ENCODE data around the gene DPP4.

Gene DPP4

DNA sequence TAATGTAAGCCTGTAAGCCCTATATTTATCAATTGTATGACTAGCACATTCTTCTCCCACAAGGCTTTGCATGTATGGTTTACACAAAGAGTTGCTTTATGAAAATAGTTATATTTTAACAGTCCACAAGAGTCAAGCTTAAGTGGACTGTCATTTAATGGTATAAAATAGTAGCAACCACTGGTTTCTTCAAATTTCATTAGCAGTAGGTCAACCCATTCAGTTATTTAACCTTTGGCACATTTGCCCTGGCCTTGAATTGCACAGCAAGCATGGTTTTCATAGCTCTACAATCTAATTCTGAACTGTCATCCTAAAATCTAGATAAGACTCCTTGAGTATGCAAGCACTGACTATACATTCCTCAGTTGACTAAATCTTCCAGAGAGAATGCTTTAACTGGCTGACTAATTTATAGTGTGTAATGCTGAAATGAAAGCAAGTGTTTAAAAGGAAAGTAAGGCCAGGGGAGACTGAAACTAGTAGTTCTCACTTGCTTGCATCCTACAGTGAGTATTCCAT lies 1.8 kb downstream of the DPP4 start:
- Histone ChIP-seq H3K4me1 (ENCODE audit: control insufficient read depth, insufficient read depth, low read length, poor library complexity, severe bottlenecking) (peaks cover 20% of the 10 kb centered on the region), H3K9me3 (ENCODE audit: control insufficient read depth, low read length) (no peaks in the 10 kb centered on the region), H3K27ac (ENCODE audit: insufficient read depth, low read length, poor library complexity, severe bottlenecking) (no peak overlapping the region), H3K36me3 (ENCODE audit: control insufficient read depth, insufficient read depth, low read length) (peaks cover 3% of the 10 kb centered on the region), H3K27me3 (replicated peaks; ENCODE audit: control insufficient read depth, insufficient read depth, low read length, poor library complexity, severe bottlenecking) (no peaks in the 10 kb centered on the region), H3K4me3 (ENCODE audit: insufficient read depth, low read depth, low read length, poor library complexity, severe bottlenecking) (peak overlapping the region; percentile 100)
- no peak for DNase-seq

DNA sequence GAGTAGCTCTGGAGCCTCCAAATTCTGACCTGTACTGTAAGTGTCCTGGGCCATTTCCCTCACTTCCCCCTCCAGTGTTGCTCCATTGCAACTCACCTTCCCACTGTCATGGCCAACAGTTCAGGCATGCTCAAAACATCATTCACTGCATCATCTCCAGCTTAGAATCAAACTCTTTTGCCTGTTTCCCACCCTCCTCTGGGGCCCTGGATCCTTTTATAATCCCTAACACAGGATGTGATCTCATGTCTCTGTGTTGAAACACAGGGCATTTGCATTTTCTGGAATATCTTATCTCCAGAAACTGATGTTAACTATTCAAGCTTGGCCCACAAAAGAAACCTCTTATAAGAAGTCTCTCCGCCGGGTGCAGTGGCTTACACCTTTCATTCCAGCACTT lies 3.0 kb downstream of the DPP4 start:
- H3K4me1 ChIP-seq (ENCODE audit: control insufficient read depth, insufficient read depth, low read length, poor library complexity, severe bottlenecking): peaks cover 20% of the 10 kb centered on the region
- peaks cover 3% of the 10 kb centered on the region for H3K36me3 ChIP-seq (ENCODE audit: control insufficient read depth, insufficient read depth, low read length)
- DNase-seq: no peak
- H3K4me3 ChIP-seq (ENCODE audit: insufficient read depth, low read depth, low read length, poor library complexity, severe bottlenecking): no peak overlapping the region
- no peak overlapping the region for H3K27ac ChIP-seq (ENCODE audit: insufficient read depth, low read length, poor library complexity, severe bottlenecking)
- no peaks in the 10 kb centered on the region for H3K27me3 ChIP-seq (replicated peaks; ENCODE audit: control insufficient read depth, insufficient read depth, low read length, poor library complexity, severe bottlenecking)
- H3K9me3 ChIP-seq (ENCODE audit: control insufficient read depth, low read length): no peaks in the 10 kb centered on the region

DNA sequence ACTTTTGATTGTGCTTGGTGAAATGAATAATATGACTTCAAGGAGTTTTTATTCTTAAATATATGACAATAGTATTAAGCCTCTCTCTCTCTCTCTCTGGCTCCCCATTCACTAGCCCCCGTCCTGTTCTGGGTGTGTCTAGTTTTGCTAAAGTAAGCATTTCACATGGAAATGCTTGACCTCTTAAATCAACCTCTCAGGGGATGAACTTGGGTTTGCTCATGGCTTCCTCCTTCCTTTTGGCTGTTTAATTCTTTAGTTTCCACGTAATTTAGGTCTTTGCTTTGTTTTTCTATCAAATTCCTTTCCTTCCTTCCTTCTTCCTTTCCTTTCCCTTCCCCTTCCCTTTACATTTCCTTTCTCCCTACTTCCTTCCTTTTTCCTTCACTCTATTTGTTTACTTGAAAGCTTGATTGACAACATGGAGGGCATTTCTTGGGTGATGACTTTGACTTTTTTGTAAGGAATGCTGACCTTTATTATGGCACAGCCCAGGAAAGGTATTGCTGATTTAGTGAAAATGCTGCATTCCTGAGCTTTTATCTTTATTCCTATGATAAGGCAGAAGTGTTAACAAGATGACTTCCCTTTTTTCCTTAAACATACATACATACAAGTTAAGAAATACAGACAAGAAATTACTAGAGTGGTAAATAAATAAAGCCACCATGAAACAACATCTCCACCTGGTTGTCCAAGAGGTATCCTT lies 3.6 kb downstream of the DPP4 start:
- Histone ChIP-seq H3K27ac (ENCODE audit: insufficient read depth, low read length, poor library complexity, severe bottlenecking) (no peak overlapping the region), H3K4me3 (ENCODE audit: insufficient read depth, low read depth, low read length, poor library complexity, severe bottlenecking) (no peak overlapping the region), H3K9me3 (ENCODE audit: control insufficient read depth, low read length) (no peaks in the 10 kb centered on the region), H3K27me3 (replicated peaks; ENCODE audit: control insufficient read depth, insufficient read depth, low read length, poor library complexity, severe bottlenecking) (no peaks in the 10 kb centered on the region), H3K4me1 (ENCODE audit: control insufficient read depth, insufficient read depth, low read length, poor library complexity, severe bottlenecking) (peaks cover 20% of the 10 kb centered on the region), H3K36me3 (ENCODE audit: control insufficient read depth, insufficient read depth, low read length) (peaks cover 3% of the 10 kb centered on the region)
- DNase-seq: no peak

DNA sequence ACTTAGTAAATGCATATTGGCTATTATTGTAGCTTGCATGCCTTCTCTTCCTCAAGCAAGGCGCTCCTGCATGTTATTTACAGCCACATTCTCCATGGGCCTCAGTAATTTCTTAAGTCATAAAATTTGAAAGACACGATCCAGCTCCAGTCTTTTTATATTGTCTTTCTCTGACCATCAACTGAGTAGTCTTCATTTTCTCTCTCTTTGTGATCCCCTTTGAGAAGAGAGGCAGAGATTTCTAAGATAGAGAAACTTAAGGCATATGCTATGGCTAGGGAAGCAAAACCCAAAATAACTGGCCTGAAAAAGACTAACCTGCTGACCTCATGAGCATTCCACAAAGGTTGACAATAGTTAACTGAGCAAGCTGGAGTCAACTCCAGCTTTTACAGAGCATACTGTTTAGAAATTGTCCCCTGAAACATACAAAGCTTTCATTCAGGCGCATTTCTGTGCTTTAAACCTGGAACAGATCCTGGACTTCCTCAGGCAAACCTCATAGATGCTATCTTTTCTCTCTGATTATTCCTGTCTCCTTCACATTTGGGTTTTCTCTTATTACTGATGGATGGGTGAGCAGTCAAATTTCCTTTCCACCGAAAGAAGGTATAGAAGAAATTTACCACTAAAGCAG lies 4.6 kb downstream of the DPP4 start:
- no peaks in the 10 kb centered on the region for H3K9me3 ChIP-seq (ENCODE audit: control insufficient read depth, low read length)
- H3K4me1 ChIP-seq (ENCODE audit: control insufficient read depth, insufficient read depth, low read length, poor library complexity, severe bottlenecking): peaks cover 18% of the 10 kb centered on the region
- peaks cover 3% of the 10 kb centered on the region for H3K36me3 ChIP-seq (ENCODE audit: control insufficient read depth, insufficient read depth, low read length)
- H3K27me3 ChIP-seq (replicated peaks; ENCODE audit: control insufficient read depth, insufficient read depth, low read length, poor library complexity, severe bottlenecking): no peaks in the 10 kb centered on the region
- no peak for DNase-seq
- H3K27ac ChIP-seq (ENCODE audit: insufficient read depth, low read length, poor library complexity, severe bottlenecking): no peak overlapping the region
- no peak overlapping the region for H3K4me3 ChIP-seq (ENCODE audit: insufficient read depth, low read depth, low read length, poor library complexity, severe bottlenecking)

DNA sequence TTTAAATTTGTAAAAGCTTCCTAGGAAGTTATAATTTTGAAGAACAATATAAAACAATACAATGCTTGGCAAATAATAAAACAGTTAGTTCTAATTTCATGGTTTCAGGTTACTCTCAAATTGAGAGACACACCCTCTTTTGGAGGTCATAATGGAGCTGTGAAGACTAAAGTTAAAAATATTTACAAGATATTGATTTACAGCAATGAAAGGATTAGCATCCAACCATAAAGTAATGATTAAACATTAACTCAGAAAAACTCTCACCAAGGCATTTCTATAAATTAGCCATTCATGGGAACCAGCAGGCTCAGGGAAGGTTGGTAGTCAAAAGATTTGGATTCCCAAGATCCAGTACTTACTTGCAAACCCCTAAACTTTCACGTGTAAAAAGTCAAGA lies 6.4 kb downstream of the DPP4 start:
- peaks cover 3% of the 10 kb centered on the region for H3K36me3 ChIP-seq (ENCODE audit: control insufficient read depth, insufficient read depth, low read length)
- no peaks in the 10 kb centered on the region for H3K9me3 ChIP-seq (ENCODE audit: control insufficient read depth, low read length)
- H3K4me3 ChIP-seq (ENCODE audit: insufficient read depth, low read depth, low read length, poor library complexity, severe bottlenecking): no peak overlapping the region
- no peak for DNase-seq
- no peak overlapping the region for H3K27ac ChIP-seq (ENCODE audit: insufficient read depth, low read length, poor library complexity, severe bottlenecking)
- H3K27me3 ChIP-seq (replicated peaks; ENCODE audit: control insufficient read depth, insufficient read depth, low read length, poor library complexity, severe bottlenecking): no peaks in the 10 kb centered on the region
- peaks cover 27% of the 10 kb centered on the region for H3K4me1 ChIP-seq (ENCODE audit: control insufficient read depth, insufficient read depth, low read length, poor library complexity, severe bottlenecking)

DNA sequence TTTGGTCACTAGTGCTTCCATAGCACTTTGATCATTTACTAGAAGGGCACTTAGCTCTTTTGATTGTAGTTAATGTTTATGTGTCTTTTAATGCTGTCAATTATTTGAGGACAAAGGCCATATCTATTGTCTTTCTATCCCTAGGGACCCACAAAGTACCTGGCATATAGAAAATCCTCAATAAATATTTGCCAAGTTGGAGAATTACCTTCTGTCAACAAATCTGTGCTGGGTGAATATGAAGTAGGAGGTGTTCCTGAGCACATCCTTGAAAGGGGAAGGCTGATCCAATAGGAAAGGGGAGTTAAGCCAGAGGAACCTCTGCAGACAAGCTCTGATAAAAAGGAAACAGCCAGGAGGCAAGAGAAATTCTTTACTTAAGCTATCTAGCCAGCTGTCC lies 8.2 kb downstream of the DPP4 start:
- H3K9me3 ChIP-seq (ENCODE audit: control insufficient read depth, low read length): no peaks in the 10 kb centered on the region
- no peak overlapping the region for H3K4me3 ChIP-seq (ENCODE audit: insufficient read depth, low read depth, low read length, poor library complexity, severe bottlenecking)
- no peaks in the 10 kb centered on the region for H3K27me3 ChIP-seq (replicated peaks; ENCODE audit: control insufficient read depth, insufficient read depth, low read length, poor library complexity, severe bottlenecking)
- no peak for DNase-seq
- H3K4me1 ChIP-seq (ENCODE audit: control insufficient read depth, insufficient read depth, low read length, poor library complexity, severe bottlenecking): peaks cover 20% of the 10 kb centered on the region
- H3K27ac ChIP-seq (ENCODE audit: insufficient read depth, low read length, poor library complexity, severe bottlenecking): no peak overlapping the region
- peaks cover 3% of the 10 kb centered on the region for H3K36me3 ChIP-seq (ENCODE audit: control insufficient read depth, insufficient read depth, low read length)

DNA sequence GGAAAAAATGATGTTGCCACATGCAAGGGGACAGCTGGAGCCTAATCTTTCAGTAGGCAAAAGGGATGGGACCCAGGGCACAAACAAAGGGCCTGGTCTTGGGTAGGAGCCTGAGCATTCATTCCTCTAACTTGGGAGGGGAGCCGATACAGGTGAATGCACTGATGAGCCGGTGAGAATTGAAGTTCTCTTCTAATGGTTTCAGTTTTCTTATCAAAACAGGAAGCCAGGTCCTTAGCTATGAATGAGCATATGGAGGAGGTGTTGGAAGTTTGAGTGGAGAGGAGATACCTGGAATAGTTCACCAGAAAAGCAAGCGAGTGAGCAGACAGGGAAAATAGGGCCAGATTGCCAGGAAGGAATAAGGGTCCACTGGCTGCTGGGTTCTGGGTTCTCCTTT lies 10.1 kb downstream of the DPP4 start:
- H3K4me1 ChIP-seq (ENCODE audit: control insufficient read depth, insufficient read depth, low read length, poor library complexity, severe bottlenecking): peaks cover 20% of the 10 kb centered on the region
- DNase-seq: no peak
- H3K4me3 ChIP-seq (ENCODE audit: insufficient read depth, low read depth, low read length, poor library complexity, severe bottlenecking): peak overlapping the region; percentile 41
- no peaks in the 10 kb centered on the region for H3K27me3 ChIP-seq (replicated peaks; ENCODE audit: control insufficient read depth, insufficient read depth, low read length, poor library complexity, severe bottlenecking)
- peaks cover 3% of the 10 kb centered on the region for H3K36me3 ChIP-seq (ENCODE audit: control insufficient read depth, insufficient read depth, low read length)
- peak overlapping the region; percentile 63 for H3K27ac ChIP-seq (ENCODE audit: insufficient read depth, low read length, poor library complexity, severe bottlenecking)
- no peaks in the 10 kb centered on the region for H3K9me3 ChIP-seq (ENCODE audit: control insufficient read depth, low read length)

DNA sequence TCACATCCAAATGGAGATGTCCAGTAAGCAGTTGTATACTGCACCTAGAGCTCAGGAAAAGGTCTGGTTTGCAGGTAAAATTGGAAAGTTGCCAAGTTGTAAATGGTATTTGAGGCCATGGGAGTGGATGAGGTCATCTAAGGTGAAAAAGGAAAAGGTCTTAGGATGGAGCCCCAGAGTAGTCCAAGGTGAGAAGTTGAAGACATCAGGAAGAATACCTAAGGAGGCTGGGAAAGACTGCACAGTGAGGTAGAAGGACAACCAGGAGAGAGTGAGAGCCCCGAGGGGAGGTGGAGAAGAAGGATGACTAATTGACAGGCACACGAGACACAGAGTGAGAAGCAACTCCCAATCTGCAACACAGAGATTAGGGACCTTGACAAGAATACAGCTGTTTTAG lies 10.7 kb downstream of the DPP4 start:
- peaks cover 18% of the 10 kb centered on the region for H3K4me1 ChIP-seq (ENCODE audit: control insufficient read depth, insufficient read depth, low read length, poor library complexity, severe bottlenecking)
- no peaks in the 10 kb centered on the region for H3K36me3 ChIP-seq (ENCODE audit: control insufficient read depth, insufficient read depth, low read length)
- no peaks in the 10 kb centered on the region for H3K9me3 ChIP-seq (ENCODE audit: control insufficient read depth, low read length)
- no peak for DNase-seq
- H3K4me3 ChIP-seq (ENCODE audit: insufficient read depth, low read depth, low read length, poor library complexity, severe bottlenecking): peak overlapping the region; percentile 41
- no peaks in the 10 kb centered on the region for H3K27me3 ChIP-seq (replicated peaks; ENCODE audit: control insufficient read depth, insufficient read depth, low read length, poor library complexity, severe bottlenecking)
- H3K27ac ChIP-seq (ENCODE audit: insufficient read depth, low read length, poor library complexity, severe bottlenecking): peak overlapping the region; percentile 63

DNA sequence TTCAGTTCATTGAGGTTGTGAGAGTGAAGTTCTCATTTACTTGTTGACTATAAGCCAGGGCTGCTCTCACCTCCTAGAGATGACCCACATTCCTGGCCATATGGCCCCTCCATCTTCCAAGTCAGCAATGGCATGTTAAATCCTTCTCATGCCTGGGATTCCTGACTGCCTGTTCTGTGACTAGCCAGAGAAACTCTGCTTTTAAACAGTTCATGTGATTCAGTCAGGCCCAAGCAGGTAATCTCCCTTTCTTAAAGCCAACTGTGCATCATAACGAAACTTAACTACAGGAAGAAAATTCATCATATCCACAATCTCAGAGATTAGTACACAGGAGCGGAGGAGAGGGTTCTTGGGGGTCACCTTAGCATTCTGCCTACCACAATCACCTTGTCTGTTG lies 11.5 kb downstream of the DPP4 start:
- Histone ChIP-seq H3K9me3 (ENCODE audit: control insufficient read depth, low read length) (no peaks in the 10 kb centered on the region), H3K36me3 (ENCODE audit: control insufficient read depth, insufficient read depth, low read length) (no peaks in the 10 kb centered on the region), H3K4me3 (ENCODE audit: insufficient read depth, low read depth, low read length, poor library complexity, severe bottlenecking) (no peak overlapping the region), H3K27ac (ENCODE audit: insufficient read depth, low read length, poor library complexity, severe bottlenecking) (no peak overlapping the region), H3K4me1 (ENCODE audit: control insufficient read depth, insufficient read depth, low read length, poor library complexity, severe bottlenecking) (peaks cover 22% of the 10 kb centered on the region), H3K27me3 (replicated peaks; ENCODE audit: control insufficient read depth, insufficient read depth, low read length, poor library complexity, severe bottlenecking) (no peaks in the 10 kb centered on the region)
- DNase-seq: no peak

DNA sequence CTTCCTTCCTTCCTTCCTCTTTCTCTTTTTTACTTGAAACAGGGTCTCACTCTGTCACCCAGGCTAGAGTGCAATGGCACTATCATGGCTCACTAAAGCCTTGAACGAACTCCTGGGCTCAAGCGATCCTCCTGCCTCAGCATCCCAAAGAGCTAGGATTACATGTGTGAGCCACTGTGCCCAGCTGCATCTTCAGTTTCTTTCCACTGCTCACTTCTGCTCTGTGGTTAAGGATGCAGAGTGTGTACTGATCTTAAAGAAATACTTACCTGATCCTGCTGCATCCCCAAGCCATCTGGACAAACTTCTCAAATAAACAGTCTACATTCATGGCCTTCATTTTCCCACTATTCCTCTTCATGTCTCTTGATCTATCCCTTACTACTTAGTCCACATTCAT lies 13.0 kb downstream of the DPP4 start:
- Histone ChIP-seq H3K27ac (ENCODE audit: insufficient read depth, low read length, poor library complexity, severe bottlenecking) (no peak overlapping the region), H3K4me1 (ENCODE audit: control insufficient read depth, insufficient read depth, low read length, poor library complexity, severe bottlenecking) (peaks cover 22% of the 10 kb centered on the region), H3K27me3 (replicated peaks; ENCODE audit: control insufficient read depth, insufficient read depth, low read length, poor library complexity, severe bottlenecking) (no peaks in the 10 kb centered on the region), H3K36me3 (ENCODE audit: control insufficient read depth, insufficient read depth, low read length) (no peaks in the 10 kb centered on the region), H3K4me3 (ENCODE audit: insufficient read depth, low read depth, low read length, poor library complexity, severe bottlenecking) (no peak overlapping the region), H3K9me3 (ENCODE audit: control insufficient read depth, low read length) (no peaks in the 10 kb centered on the region)
- DNase-seq: no peak
